Spleen (tissue), 11 donors: ENCODE data around the gene CHD5. TPM values are rescaled to one million over a fixed set of nuclear protein-coding genes. Genes with fewer than 3 reads are reported as not detected.

Experiments
- DNase-seq: peaks from one replicate; pipeline ENCODE4 v3.0.0-alpha.2; 2020
- H3K27ac ChIP-seq, 8 donors: fragments of 200-600 bp; sonication (generic) in 7 of 8; 1 replicate in 4 of 8; 2 replicates in 4 of 8; pipeline versions ENCODE4 v1.5.0 to v1.8.0; 2016 to 2021; ENCODE audit warnings: inconsistent platforms in 4 of 8, mild to moderate bottlenecking in 4 of 8, moderate library complexity in 1 of 8
- H3K27me3 ChIP-seq, 7 donors: fragments of 200-600 bp; sonication (generic) in 6 of 7; replicated peaks in 1 of 7; 1 replicate in 4 of 7; 2 replicates in 3 of 7; pipeline versions ENCODE4 v1.5.0 to v1.8.0; 2016 to 2021; ENCODE audit warnings: inconsistent platforms in 3 of 7, mild to moderate bottlenecking in 1 of 7
- H3K36me3 ChIP-seq, 6 donors: fragments of 200-600 bp; sonication (generic) in 5 of 6; 1 replicate in 4 of 6; 2 replicates in 2 of 6; pipeline versions ENCODE4 v1.5.0 to v1.8.0; 2016 to 2021; ENCODE audit warnings: inconsistent platforms in 2 of 6
- H3K4me1 ChIP-seq, 6 donors: fragments of 200-600 bp; sonication (generic) in 5 of 6; 1 replicate in 3 of 6; 2 replicates in 3 of 6; pipeline versions ENCODE4 v1.5.0 to v1.8.0; 2016 to 2021; ENCODE audit warnings: inconsistent platforms in 3 of 6
- H3K4me3 ChIP-seq, 8 donors: fragments of 200-600 bp; sonication (generic) in 7 of 8; 1 replicate in 4 of 8; 2 replicates in 4 of 8; pipeline versions ENCODE4 v1.5.0 to v1.8.0; 2016 to 2021; ENCODE audit warnings: inconsistent platforms in 4 of 8, mild to moderate bottlenecking in 4 of 8, moderate library complexity in 2 of 8
- H3K9me3 ChIP-seq, 8 donors: fragments of 200-600 bp; sonication (generic) in 7 of 8; 1 replicate in 4 of 8; 2 replicates in 4 of 8; pipeline versions ENCODE4 v1.5.0 to v1.8.0; 2016 to 2021; ENCODE audit warnings: inconsistent platforms in 4 of 8
- CTCF ChIP-seq, 11 experiments: fragments of 200-600 bp in 7 of 11; fragments of 450-650 bp in 4 of 11; sonication (generic) in 4 of 11; IDR thresholded peaks in 8 of 11; conservative IDR thresholded peaks in 3 of 11; 1 replicate in 7 of 11; 2 replicates in 4 of 11; pipeline versions ENCODE4 v1.4.0 to v1.8.0; 2016 to 2021; ENCODE audit warnings: antibody characterized with exemption in 11 of 11, inconsistent platforms in 4 of 11, mild to moderate bottlenecking in 1 of 11
- POLR2A ChIP-seq, 3 donors: fragments of 450-650 bp; IDR thresholded peaks; one replicate each; pipeline ENCODE4 v1.5.1; 2017; ENCODE audit warnings: antibody characterized with exemption in 3 of 3, mild to moderate bottlenecking in 1 of 3
- POLR2AphosphoS5 ChIP-seq, 3 donors: sonication (generic); formaldehyde crosslinking; IDR thresholded peaks; one replicate each; pipeline ENCODE4 v1.5.1; 2017; ENCODE audit warnings: antibody characterized with exemption in 3 of 3
- WGBS, 5 donors: extraction: QIAGEN DNeasy Blood & Tissue Kit in 3 of 5; methylation state at CpG; one replicate each; pipeline versions ENCODE4 v1.1.5 to v1.1.7; 2013 to 2018; 5-methylcytosine and 5-hydroxymethylcytosine counted together
- intact Hi-C: fragments of 100-400 bp; cut with DNase I; formaldehyde crosslinking; loops from one replicate; pipeline ENCODE4 v1.15.0; 2023; ENCODE audit warnings: low total_unique reads
- polyA plus RNA-seq, 3 donors: library from polyadenylated mRNA; stranded (reverse); fragments of 200-250 nt; gene quantifications; one replicate each; pipeline ENCODE4 v1.2.1, GENCODE V29; 2013
- total RNA-seq, 7 donors: library from RNA; depleted of rRNA in 3 of 7; stranded (reverse); fragments of >200 nt in 3 of 7; fragmentation: NEBNext Ultra II Directional in 4 of 7; extraction: Animal tissue kit (Norgen Biotek cat#: 25700) in 4 of 7; gene quantifications; one replicate each; pipeline versions ENCODE4 v1.1.0 to v1.2.1, GENCODE V29; 2016 to 2021
- donor health status: healthy with polysubstance abuse.
- donor health status: DM: no; HTN: no; CAD: no; lungs with moderate emphysema.
- donor health status: DM: no; HTN: no; CAD: no.
- donor health status: Bipolar disorder and iron deficiency.
- donor health status: healthy.
- donor health status: DM: no; HTN: no; CAD: no.
- donor health status: DM: yes; HTN: yes; CAD: no.

The CHD5 gene
- total and polyA plus RNA-seq, 10 donors: 0.04 to 0.44 (median 0.13) TPM

- 74 to 79% (median 77%) methylated on average over 17 to 19 of the region's 19 CpGs for WGBS, 5 donors
- H3K4me1 ChIP-seq: peaks cover 0 to 16% (median 0%) of the 10 kb centered on the region in 6 donors
- H3K4me3 ChIP-seq: no peak overlapping the region
- intact Hi-C loops: no loop called here
- DNase-seq: no peak
- H3K27ac ChIP-seq: no peak overlapping the region
- H3K27me3 ChIP-seq: peaks cover 0 to 86% (median 4%) of the 10 kb centered on the region in 7 donors
- no peaks in the 10 kb centered on the region for H3K9me3 ChIP-seq
- H3K36me3 ChIP-seq: no peaks in the 10 kb centered on the region
- TF ChIP-seq POLR2AphosphoS5 (IDR thresholded peaks at IDR 0.05) (no peak), POLR2A (IDR thresholded peaks at IDR 0.05) (no peak), CTCF (IDR thresholded peaks at IDR 0.05 in 8 of 11, conservative IDR thresholded peaks at IDR 0.05 in 3 of 11) (no peak)
Measured at GRCh38 chr1:6163973-6164617, 16.0 kb downstream of the CHD5 start.

GRCh38 chr1:6163191-6163972 lies 16.7 kb downstream of the CHD5 start:
- Histone ChIP-seq H3K9me3 (no peaks in the 10 kb centered on the region), H3K36me3 (no peaks in the 10 kb centered on the region), H3K27ac (no peak overlapping the region), H3K4me1 (peaks cover 0 to 16% (median 0%) of the 10 kb centered on the region in 6 donors), H3K4me3 (no peak overlapping the region), H3K27me3 (peaks cover 0 to 81% (median 4%) of the 10 kb centered on the region in 7 donors)
- TF ChIP-seq POLR2AphosphoS5 (IDR thresholded peaks at IDR 0.05) (no peak), CTCF (IDR thresholded peaks at IDR 0.05 in 8 of 11, conservative IDR thresholded peaks at IDR 0.05 in 3 of 11) (no peak), POLR2A (IDR thresholded peaks at IDR 0.05) (no peak)
- intact Hi-C loops: no loop called here
- WGBS, 5 donors: 66 to 92% (median 79%) methylated on average over 13 to 15 of the region's 15 CpGs
- DNase-seq: no peak

GRCh38 chr1:6162773-6163172 lies 17.3 kb downstream of the CHD5 start:
- Histone ChIP-seq H3K27me3 (peaks cover 0 to 78% (median 4%) of the 10 kb centered on the region in 7 donors), H3K27ac (no peak overlapping the region), H3K36me3 (no peaks in the 10 kb centered on the region), H3K4me1 (peaks cover 0 to 13% (median 0%) of the 10 kb centered on the region in 6 donors), H3K9me3 (no peaks in the 10 kb centered on the region), H3K4me3 (no peak overlapping the region)
- DNase-seq: no peak
- TF ChIP-seq POLR2AphosphoS5 (IDR thresholded peaks at IDR 0.05) (no peak), CTCF (IDR thresholded peaks at IDR 0.05 in 8 of 11, conservative IDR thresholded peaks at IDR 0.05 in 3 of 11) (no peak), POLR2A (IDR thresholded peaks at IDR 0.05) (no peak)
- intact Hi-C loops: no loop called here
- 48 to 71% (median 64%) methylated on average over 9 to 13 of the region's 13 CpGs for WGBS, 5 donors

GRCh38 chr1:6162341-6162740 lies 17.8 kb downstream of the CHD5 start:
- no peaks in the 10 kb centered on the region for H3K36me3 ChIP-seq
- WGBS, 5 donors: 79 to 87% (median 80%) methylated on average over 7 of the region's 7 CpGs
- intact Hi-C loops: no loop called here
- no peaks in the 10 kb centered on the region for H3K9me3 ChIP-seq
- H3K27me3 ChIP-seq: peaks cover 0 to 74% (median 4%) of the 10 kb centered on the region in 7 donors
- H3K4me1 ChIP-seq: peaks cover 0 to 9% (median 0%) of the 10 kb centered on the region in 6 donors
- DNase-seq: no peak
- TF ChIP-seq CTCF (IDR thresholded peaks at IDR 0.05 in 8 of 11, conservative IDR thresholded peaks at IDR 0.05 in 3 of 11) (no peak), POLR2A (IDR thresholded peaks at IDR 0.05) (no peak), POLR2AphosphoS5 (IDR thresholded peaks at IDR 0.05) (no peak)
- no peak overlapping the region for H3K27ac ChIP-seq
- no peak overlapping the region for H3K4me3 ChIP-seq
